Uterus (tissue), 2 donors: ENCODE results near the gene ERVH48-1.
"Not testable (repeated sequence)": the region's sequence is repeated elsewhere in the genome, so short reads cannot be mapped to it uniquely, and the experiment has no call there.

Experiments
- POLR2A ChIP-seq, 2 donors: fragments of 450-650 bp; IDR thresholded peaks; one replicate each; pipeline ENCODE4 v1.6.1; 2016; ENCODE audit warnings: antibody characterized with exemption in 2 of 2, mild to moderate bottlenecking in 1 of 2, moderate library complexity in 1 of 2
- TF ChIP-seq, protein P1 (sequence below), 4 experiments: fragments of 200-600 bp in 2 of 4; fragments of 450-650 bp in 2 of 4; sonication (generic) in 2 of 4; IDR thresholded peaks; one replicate each; pipeline ENCODE4 v1.5.1; 2016 to 2019; ENCODE audit warnings: antibody characterized with exemption in 4 of 4, mild to moderate bottlenecking in 2 of 4, moderate library complexity in 1 of 4

GRCh38 chr21:42908484-42908883 lies 16.9 kb downstream of the ERVH48-1 start:
- TF ChIP-seq, protein P1, sequence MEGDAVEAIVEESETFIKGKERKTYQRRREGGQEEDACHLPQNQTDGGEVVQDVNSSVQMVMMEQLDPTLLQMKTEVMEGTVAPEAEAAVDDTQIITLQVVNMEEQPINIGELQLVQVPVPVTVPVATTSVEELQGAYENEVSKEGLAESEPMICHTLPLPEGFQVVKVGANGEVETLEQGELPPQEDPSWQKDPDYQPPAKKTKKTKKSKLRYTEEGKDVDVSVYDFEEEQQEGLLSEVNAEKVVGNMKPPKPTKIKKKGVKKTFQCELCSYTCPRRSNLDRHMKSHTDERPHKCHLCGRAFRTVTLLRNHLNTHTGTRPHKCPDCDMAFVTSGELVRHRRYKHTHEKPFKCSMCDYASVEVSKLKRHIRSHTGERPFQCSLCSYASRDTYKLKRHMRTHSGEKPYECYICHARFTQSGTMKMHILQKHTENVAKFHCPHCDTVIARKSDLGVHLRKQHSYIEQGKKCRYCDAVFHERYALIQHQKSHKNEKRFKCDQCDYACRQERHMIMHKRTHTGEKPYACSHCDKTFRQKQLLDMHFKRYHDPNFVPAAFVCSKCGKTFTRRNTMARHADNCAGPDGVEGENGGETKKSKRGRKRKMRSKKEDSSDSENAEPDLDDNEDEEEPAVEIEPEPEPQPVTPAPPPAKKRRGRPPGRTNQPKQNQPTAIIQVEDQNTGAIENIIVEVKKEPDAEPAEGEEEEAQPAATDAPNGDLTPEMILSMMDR (IDR thresholded peaks at IDR 0.05): not testable (repeated sequence)
- not testable (repeated sequence) for TF ChIP-seq POLR2A (IDR thresholded peaks at IDR 0.05)
